HEK293 (cell line): ENCODE results near the gene SERTAD3.
A peak's percentile ranks its signal among the peaks of the same experiment; 100 is the strongest.

ENCODE experiments used
- CTCF ChIA-PET: fragments of 350-600 bp; formaldehyde crosslinking; extraction: SDS; loops from one replicate; lab custom pipeline; 2021; ENCODE audit warnings: antibody characterized with exemption; lab: Yijun Ruan, JAX
- POLR2A ChIA-PET: fragments of 300-600 bp; formaldehyde crosslinking; extraction: SDS; loops from one replicate; lab custom pipeline; 2020; ENCODE audit warnings: antibody characterized with exemption, inconsistent platforms; lab: Yijun Ruan, JAX
- H3K27ac ChIP-seq: fragments of 200-500 bp; sonication (Bioruptor generic); 2 replicates; pipeline ENCODE4 v1.5.1; 2014; ENCODE audit warnings: low read depth, low read length, control low read depth, inconsistent platforms; ENCODE audit errors: extremely low read depth
- H3K36me3 ChIP-seq, 2 experiments: fragments of 200-500 bp in 1 of 2; sonication (Bioruptor generic) in 1 of 2; 1 replicate in 1 of 2; 2 replicates in 1 of 2; pipeline ENCODE4 v1.5.1; 2014 to 2017; ENCODE audit warnings: inconsistent platforms in 2 of 2, low read length in 2 of 2; ENCODE audit not compliant: control insufficient read depth in 2 of 2, insufficient read depth in 1 of 2
- H3K4me1 ChIP-seq: fragments of 200-500 bp; sonication (Bioruptor generic); 2 replicates; pipeline ENCODE4 v1.5.1; 2014; ENCODE audit warnings: mild to moderate bottlenecking, low read length, inconsistent platforms; ENCODE audit not compliant: control insufficient read depth, insufficient read depth
- H3K4me3 ChIP-seq: 2 replicates; pipeline ENCODE4 v1.5.1; 2011; ENCODE audit warnings: low read depth, mild to moderate bottlenecking, control low read depth, low read length, moderate library complexity
- H3K9me3 ChIP-seq: fragments of 200-500 bp; sonication (Bioruptor generic); 2 replicates; pipeline ENCODE4 v1.5.1; 2014; ENCODE audit warnings: low read depth, low read length, inconsistent platforms; ENCODE audit not compliant: control insufficient read depth, insufficient read depth
- ATF2 ChIP-seq: fragments of 450-650 bp; formaldehyde crosslinking; IDR thresholded peaks from 2 replicates; pipeline ENCODE4 v1.5.1; 2016; ENCODE audit warnings: missing biosample characterization, missing genetic modification characterization, low read depth
- FEZF1 ChIP-seq: fragments of 450-650 bp; formaldehyde crosslinking; IDR thresholded peaks from 2 replicates; pipeline ENCODE4 v1.5.1; 2016; ENCODE audit warnings: missing biosample characterization, missing genetic modification characterization
- GFI1B ChIP-seq: fragments of 450-650 bp; formaldehyde crosslinking; IDR thresholded peaks from 2 replicates; pipeline ENCODE4 v1.5.1; 2016; ENCODE audit warnings: missing biosample characterization, missing genetic modification characterization
- GLIS2 ChIP-seq: fragments of 450-650 bp; formaldehyde crosslinking; IDR thresholded peaks from 2 replicates; pipeline ENCODE4 v1.5.1; 2016; ENCODE audit warnings: missing biosample characterization, missing genetic modification characterization
- HIC1 ChIP-seq: fragments of 450-650 bp; formaldehyde crosslinking; IDR thresholded peaks from 2 replicates; pipeline ENCODE4 v1.5.1; 2016; ENCODE audit warnings: missing biosample characterization, missing genetic modification characterization
- HOXA7 ChIP-seq: sonication (generic); formaldehyde crosslinking; IDR thresholded peaks from 2 replicates; pipeline ENCODE4 v1.8.1; 2022; ENCODE audit warnings: missing genetic modification reagents, borderline replicate concordance
- INSM2 ChIP-seq: fragments of 450-650 bp; formaldehyde crosslinking; IDR thresholded peaks from 2 replicates; pipeline ENCODE4 v1.5.1; 2016; ENCODE audit warnings: missing biosample characterization, missing genetic modification characterization
- PATZ1 ChIP-seq: fragments of 450-650 bp; formaldehyde crosslinking; IDR thresholded peaks from 2 replicates; pipeline ENCODE4 v1.5.1; 2016; ENCODE audit warnings: missing biosample characterization, missing genetic modification characterization
- ZBTB1 ChIP-seq: fragments of 450-650 bp; formaldehyde crosslinking; IDR thresholded peaks from 2 replicates; pipeline ENCODE4 v1.5.1; 2016; ENCODE audit warnings: missing biosample characterization, missing genetic modification characterization
- ZBTB6 ChIP-seq: fragments of 450-650 bp; formaldehyde crosslinking; IDR thresholded peaks from 2 replicates; pipeline ENCODE4 v1.5.1; 2017; ENCODE audit warnings: missing biosample characterization, missing genetic modification characterization
- ZFHX2 ChIP-seq: fragments of 450-650 bp; formaldehyde crosslinking; conservative IDR thresholded peaks from 2 replicates; pipeline ENCODE4 v1.5.1; 2016; ENCODE audit warnings: missing biosample characterization, missing genetic modification characterization
- ZNF24 ChIP-seq: fragments of 450-650 bp; formaldehyde crosslinking; IDR thresholded peaks from 2 replicates; pipeline ENCODE4 v1.5.1; 2016; ENCODE audit warnings: missing biosample characterization, missing genetic modification characterization
- ZNF248 ChIP-seq: fragments of 450-650 bp; formaldehyde crosslinking; IDR thresholded peaks from 2 replicates; pipeline ENCODE4 v1.5.1; 2017; ENCODE audit warnings: missing biosample characterization, missing genetic modification characterization
- ZNF335 ChIP-seq: fragments of 450-650 bp; formaldehyde crosslinking; conservative IDR thresholded peaks from 2 replicates; pipeline ENCODE4 v1.5.1; 2016; ENCODE audit warnings: missing biosample characterization, missing genetic modification characterization
- ZNF398 ChIP-seq: fragments of 450-650 bp; formaldehyde crosslinking; IDR thresholded peaks from 2 replicates; pipeline ENCODE4 v1.5.1; 2017; ENCODE audit warnings: missing biosample characterization, missing genetic modification characterization
- ZNF48 ChIP-seq: fragments of 450-650 bp; formaldehyde crosslinking; IDR thresholded peaks from 2 replicates; pipeline ENCODE4 v1.5.1; 2016; ENCODE audit warnings: missing biosample characterization, missing genetic modification characterization
- ZNF561 ChIP-seq: fragments of 450-650 bp; IDR thresholded peaks from 2 replicates; pipeline ENCODE4 v1.5.1; 2018; ENCODE audit warnings: missing biosample characterization, missing genetic modification characterization, borderline replicate concordance
- ZNF645 ChIP-seq: fragments of 450-650 bp; formaldehyde crosslinking; IDR thresholded peaks from 2 replicates; pipeline ENCODE4; 2016; ENCODE audit warnings: missing biosample characterization, missing genetic modification characterization

Gene SERTAD3

GRCh38 chr19:40413291-40413845, 30.8 kb downstream of the SERTAD3 start, which contains the start of gene PRX:
Gene PRX (minus strand): TSS chr19:40413378. CDS start chr19:40407932, 5,446 bp downstream.
- ChIA-PET CTCF (interaction anchor here (0.6 to 2.0 kb wide), 6 partner anchors 11 to 203 kb away, joined by 3 to 9 read pairs (median 4); partner anchors contain the start of gene SERTAD1), POLR2A (interaction anchor here (1.3 to 5.5 kb wide), 5 partner anchors 7 to 65 kb away, joined by 3 to 38 read pairs (median 8); partner anchors contain the start of genes BLVRB, C19orf47, PLD3 and SERTAD1)
- no peaks in the 10 kb centered on the region for H3K36me3 ChIP-seq
- no peaks in the 10 kb centered on the region for H3K9me3 ChIP-seq
- TF ChIP-seq GLIS2 (no peak), ZNF24 (tag by site-specific recombination) (no peak), ATF2 (tag by site-specific recombination) (peak; percentile 52; the same call in 1 of the 2 replicates), ZNF561 (tag by site-specific recombination) (no peak), ZFHX2 (tag by site-specific recombination) (peak; percentile 50), ZNF248 (tag by site-specific recombination) (no peak), ZNF48 (no peak), ZNF645 (tag by site-specific recombination) (no peak), INSM2 (tag by site-specific recombination) (no peak), GFI1B (no peak), ZBTB1 (tag by site-specific recombination) (no peak), FEZF1 (tag by site-specific recombination) (no peak), ZNF335 (tag by site-specific recombination) (0 out of 2 replicates have a peak, but pooled peaks have one; percentile 20), HOXA7 (CRISPR knock-in tag) (no peak), ZNF398 (tag by site-specific recombination) (peak; percentile 49; the same call in 1 of the 2 replicates), PATZ1 (tag by site-specific recombination) (peak; percentile 39; the same call in 1 of the 2 replicates), HIC1 (tag by site-specific recombination) (no peak), ZBTB6 (tag by site-specific recombination) (no peak)
- H3K4me3 ChIP-seq = no peak within 1 kb of the TSS
- peaks cover 8% of the 10 kb centered on the region; the same call in 1 of the 2 replicates for H3K4me1 ChIP-seq
- H3K27ac ChIP-seq = peak within 1 kb of the TSS; percentile 30; the same call in 1 of the 2 replicates
